NCI-H526 (cell line): Measurements from ENCODE around the gene MUC22.
"Not testable (repeated sequence)": the region's sequence is repeated elsewhere in the genome, so short reads cannot be mapped to it uniquely, and the experiment has no call there.

ENCODE experiments used
- DNase-seq, 2 experiments: peaks; one replicate each; lab custom pipeline; 2025; lab: John Stamatoyannopoulos, UW

Gene MUC22

DNA sequence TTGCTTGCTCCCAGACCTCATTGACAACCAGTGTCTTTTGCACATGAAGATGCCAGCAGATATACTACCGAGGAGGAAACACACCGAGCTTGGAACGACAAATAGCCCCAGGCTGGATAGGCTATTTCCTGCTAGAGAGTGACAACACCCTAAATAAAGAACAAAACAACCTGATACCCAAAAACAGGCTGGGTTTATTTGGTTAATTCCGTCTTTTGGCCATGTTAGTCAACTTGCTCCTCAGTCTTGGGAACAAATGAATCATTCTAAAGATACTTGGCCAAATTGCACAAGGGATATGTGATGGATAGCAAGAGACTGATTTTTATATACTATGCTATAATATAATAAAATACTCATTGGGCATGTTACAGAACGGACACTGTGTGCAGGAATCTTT, 11.5 kb upstream of the MUC22 start:
- no peak for DNase-seq

- DNase-seq = not testable (repeated sequence)
These were observed 10.0 kb upstream of the MUC22 start for GRCh38 chr6:31000067-31000860.

GRCh38 chr6:31001281-31001888, 8.9 kb upstream of the MUC22 start:
- no peak for DNase-seq

DNA sequence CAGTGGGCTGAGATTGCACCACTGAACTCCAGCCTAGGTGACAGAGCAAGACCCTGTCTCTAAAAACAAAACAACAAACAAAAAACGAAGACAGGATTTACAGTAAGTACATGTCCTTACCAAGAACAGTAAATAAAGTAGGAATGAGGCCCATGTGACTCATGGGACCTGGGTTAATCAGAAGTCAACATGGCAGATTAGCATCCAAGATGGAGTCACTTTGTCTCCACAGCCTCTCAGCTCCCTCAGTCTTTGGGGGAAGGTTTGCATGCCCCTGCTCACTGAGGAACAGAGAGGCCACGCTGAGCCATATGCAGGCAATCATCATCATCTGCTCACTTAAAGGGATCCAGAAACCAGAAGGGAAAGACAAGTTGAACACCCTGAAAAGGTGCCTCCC, 7.8 kb upstream of the MUC22 start:
- DNase-seq = no peak

DNA sequence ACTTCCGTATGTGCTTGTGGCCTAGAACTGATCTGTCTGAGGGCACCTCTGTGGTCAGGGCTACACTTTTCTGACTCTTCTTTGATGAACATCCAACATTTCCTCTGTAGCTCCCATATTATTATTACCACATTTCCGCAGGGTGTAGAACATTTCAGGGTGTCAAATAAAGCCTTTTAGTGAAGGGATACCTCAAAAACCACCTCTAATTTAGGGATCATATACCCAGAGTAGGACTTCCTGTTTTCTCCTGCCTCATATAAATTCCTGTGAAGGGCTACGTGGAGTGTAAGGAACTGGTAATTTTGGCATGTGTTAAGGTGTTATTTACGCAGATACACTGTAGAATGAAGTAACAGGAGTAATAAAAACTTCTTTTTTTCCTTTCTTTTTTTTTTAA, 5.5 kb upstream of the MUC22 start:
- DNase-seq = no peak

DNA sequence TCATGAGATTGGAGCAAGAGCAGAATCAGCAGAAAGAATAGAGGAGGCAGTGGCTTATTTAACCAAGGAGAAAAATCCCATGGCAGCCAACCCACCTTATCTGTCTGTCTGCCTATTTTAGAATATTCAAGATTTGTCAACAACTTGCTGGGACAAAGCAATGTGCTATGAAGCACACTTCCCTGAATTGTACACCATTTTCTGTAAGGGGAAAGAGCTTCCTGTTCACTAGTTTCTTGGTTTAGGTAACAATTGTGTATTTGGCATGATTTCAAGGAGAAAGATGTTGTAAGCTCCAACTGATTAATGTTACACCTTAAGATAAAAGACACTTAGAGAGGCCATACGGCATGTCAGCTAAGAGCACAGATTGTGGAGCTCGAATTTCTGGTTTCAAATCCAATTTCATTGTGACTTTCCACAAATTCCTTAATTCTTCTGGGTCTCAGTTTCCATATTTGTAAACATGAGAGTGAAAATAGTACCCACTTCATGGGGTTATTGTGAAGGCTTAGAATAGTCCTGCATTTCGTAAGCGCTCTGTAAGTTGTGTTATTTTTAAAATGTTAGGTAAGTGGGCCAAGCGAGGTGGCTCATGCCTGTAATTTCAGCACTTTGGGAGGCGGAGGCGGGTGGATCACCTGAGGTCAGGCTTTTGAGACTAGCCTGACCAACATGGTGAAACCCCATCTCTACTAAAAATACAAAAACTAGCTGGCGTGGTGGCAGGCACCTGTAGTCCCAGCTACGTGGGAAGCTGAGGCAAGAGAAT, 4.8 kb upstream of the MUC22 start:
- DNase-seq = no peak

- DNase-seq = no peak
These were observed 2.6 kb upstream of the MUC22 start for GRCh38 chr6:31007694-31008093.

DNA sequence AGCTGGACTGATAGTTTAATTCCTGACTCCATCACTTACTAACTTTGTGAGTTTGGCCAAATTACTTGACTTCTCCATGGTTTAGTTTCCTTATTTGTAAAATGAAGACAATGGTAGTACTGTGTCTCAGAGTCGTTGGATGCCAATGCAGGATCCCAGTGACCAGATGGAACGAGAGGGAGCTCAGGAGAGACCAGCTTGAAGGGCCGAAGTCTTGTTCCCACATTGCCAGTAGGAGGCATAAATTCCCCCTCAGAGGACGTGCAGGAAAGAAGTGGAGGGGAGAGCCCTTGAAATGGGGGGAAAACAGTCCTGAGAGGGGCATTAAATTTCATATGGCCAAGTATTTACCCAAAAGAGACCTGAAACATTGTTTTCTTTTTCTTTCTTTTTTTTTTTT, 2.1 kb upstream of the MUC22 start:
- DNase-seq = no peak

DNA sequence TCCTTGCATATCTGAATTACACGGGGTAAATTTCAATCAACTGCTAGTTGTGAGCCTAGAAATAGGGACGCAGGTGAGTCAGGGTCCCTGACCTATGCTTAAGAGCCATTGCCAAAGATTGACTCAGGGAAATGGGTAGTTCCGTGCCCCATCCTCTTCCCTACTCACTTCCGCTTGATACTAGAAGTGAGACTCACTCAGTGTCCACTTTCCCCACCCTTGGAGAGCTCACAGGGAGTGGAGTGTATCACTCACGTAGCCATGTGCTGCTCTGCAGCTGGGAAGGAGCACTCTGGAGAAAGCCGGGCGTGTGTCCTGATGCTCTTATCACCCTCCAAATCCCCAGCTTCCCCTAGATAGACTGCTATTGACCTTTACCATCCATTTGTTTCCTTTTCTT, 543 bp upstream of the MUC22 start:
- DNase-seq = no peak

DNA sequence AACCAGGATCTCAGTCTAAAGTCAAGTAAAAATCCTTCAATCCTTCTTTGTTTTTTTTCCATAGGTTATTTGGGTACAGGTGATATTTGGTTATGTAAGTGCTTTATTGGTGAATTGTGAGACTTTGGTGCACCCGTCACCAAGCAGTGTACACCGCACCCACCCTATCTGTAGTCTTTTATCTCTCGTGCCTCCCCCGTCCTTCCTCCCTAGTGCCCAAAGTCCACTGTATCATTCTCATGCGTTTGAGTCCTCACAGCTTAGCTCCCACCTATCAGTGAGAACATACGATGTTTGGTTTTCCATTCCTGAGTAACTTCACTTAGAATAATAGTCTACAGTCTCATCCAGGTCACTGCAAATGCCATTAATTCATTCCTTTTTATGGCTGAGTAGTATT, 879 bp downstream of the MUC22 start:
- DNase-seq = no peak

GRCh38 chr6:31016659-31017299, 6.5 kb downstream of the MUC22 start:
- DNase-seq = no peak

DNA sequence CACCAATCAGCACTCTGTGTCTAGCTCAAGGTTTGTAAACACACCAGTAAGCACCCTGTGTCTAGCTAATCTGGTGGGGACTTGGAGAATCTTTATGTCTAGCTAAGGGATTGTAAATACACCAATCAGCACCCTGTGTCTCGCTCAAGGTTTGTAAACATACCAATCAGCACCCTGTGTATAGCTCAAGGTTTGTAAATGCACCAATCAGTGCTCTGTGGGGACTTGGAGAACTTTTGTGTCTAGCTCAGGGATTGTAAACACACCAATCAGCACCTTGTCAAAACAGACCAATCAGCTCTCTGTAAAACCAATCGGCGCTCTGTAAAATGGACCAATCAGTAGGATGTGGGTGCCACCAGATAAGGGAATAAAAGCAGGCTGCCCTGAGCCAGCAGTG, 7.2 kb downstream of the MUC22 start:
- DNase-seq = not testable (repeated sequence)

- DNase-seq = no peak
These were observed 9.8 kb downstream of the MUC22 start for GRCh38 chr6:31020057-31020456.

- peak in 1 of 2 experiments; percentile 15 for DNase-seq
These were observed 10.5 kb downstream of the MUC22 start for GRCh38 chr6:31020631-31021255.

GRCh38 chr6:31021705-31022531, 11.6 kb downstream of the MUC22 start:
- not testable (repeated sequence) for DNase-seq

DNA sequence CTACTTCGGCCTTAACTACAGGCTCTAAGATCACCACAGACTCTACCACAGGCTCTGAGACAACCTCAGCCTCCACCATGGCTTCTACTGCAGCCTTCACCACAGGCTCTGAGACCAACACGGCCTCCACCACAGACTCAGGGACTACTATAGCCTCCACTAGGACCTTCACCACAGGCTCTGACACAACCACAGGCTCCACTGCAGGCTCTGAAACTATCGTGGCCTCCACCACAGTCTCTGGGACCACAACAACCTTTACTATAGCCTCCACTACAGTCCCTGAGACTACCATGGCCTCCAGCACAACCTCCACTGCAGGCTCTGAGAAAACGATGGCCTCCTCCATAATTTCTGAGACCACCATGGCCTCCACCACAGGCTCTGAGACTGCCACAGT, 15.3 kb downstream of the MUC22 start:
- no peak for DNase-seq

- no peak for DNase-seq
These were observed 20.8 kb downstream of the MUC22 start for GRCh38 chr6:31031095-31031494.

- no peak for DNase-seq
These were observed 22.8 kb downstream of the MUC22 start for GRCh38 chr6:31033075-31033474.

DNA sequence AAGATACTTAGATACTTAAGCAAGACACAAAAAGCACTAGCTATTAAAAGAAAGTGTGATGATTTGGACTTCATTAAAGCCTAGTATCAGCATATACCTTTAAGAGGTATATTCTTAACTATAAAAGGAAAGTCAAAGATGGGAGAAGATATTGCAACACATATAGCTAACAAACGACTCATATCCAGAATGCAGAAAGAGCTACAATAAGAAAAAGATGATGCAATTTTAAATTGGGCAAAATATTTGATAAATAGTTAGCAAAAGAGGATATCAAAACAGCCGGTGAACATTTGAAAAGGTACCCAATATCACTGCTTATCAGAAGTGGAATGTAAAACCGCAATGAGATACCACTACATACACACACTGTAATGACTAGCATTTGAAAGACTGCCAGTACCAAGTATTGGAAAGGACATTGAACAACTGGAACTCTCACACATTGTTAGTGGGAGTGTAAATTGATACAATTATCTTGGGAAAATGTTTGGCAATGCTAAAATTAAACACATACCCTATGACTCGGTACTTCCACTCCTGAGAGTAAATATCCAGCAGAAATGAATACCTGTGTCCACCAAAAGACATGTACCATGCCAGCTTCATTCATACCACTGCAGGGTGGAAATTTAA, 25.7 kb downstream of the MUC22 start:
- DNase-seq = no peak

DNA sequence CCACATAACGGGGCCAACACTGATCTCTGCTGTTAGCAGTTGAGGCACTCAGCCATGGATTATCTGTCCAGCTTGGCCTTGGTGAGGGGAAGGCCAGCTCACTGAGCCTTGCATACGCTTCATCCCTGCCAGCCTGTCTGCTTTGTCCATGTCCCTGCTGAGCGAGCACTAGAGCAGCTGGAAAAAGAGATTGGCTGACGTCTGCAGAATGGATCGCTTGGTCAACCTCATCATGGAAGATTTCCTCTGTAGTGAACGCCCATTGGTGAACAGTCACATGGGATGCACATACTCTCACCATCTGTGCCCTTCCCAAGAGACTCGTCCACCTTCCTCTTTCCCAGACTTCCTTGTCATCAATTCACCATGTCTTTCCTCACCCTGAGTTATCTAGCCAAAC, 26.9 kb downstream of the MUC22 start:
- no peak for DNase-seq

GRCh38 chr6:31037682-31038081, 27.4 kb downstream of the MUC22 start:
- no peak for DNase-seq
